IMR-90 (cell line): ENCODE data around the gene SERINC3. TPM values are rescaled to one million over a fixed set of nuclear protein-coding genes. Genes with fewer than 3 reads are reported as not detected.
A peak's percentile ranks its signal among the peaks of the same experiment; 100 is the strongest.

Experiments
- ATAC-seq: fragments of 200-7000 bp; cut with Tn5 transposase; 2 replicates; pipeline ENCODE4 v1.9.1; 2020; ENCODE audit warnings: low read depth, mild to moderate bottlenecking, moderate library complexity
- BruUV-seq: library from RNA; stranded (reverse); fragments of 400-500 nt; replicated peaks from 2 replicates; lab custom pipeline; 2021; lab: Mats Ljungman, UMichigan
- CTCF ChIA-PET: fragments of 300-600 bp; formaldehyde crosslinking; extraction: SDS; loops from one replicate; lab custom pipeline; 2021; ENCODE audit warnings: antibody characterized with exemption; lab: Yijun Ruan, JAX
- POLR2A ChIA-PET: fragments of 300-600 bp; sonication (Branson Sonifier 250); formaldehyde crosslinking; loops from one replicate; lab custom pipeline; 2022; ENCODE audit warnings: antibody characterized with exemption; ENCODE audit not compliant: unreplicated experiment; lab: Charles Lee
- DNase-seq: peaks from one replicate; pipeline ENCODE4 v3.0.0; 2013
- H2AFZ ChIP-seq: replicated peaks from 2 replicates; pipeline ENCODE3; 2013; ENCODE audit warnings: low read length, mild to moderate bottlenecking; ENCODE audit not compliant: poor library complexity
- H2AK5ac ChIP-seq: 2 replicates; pipeline ENCODE4 v1.6.1; 2013; ENCODE audit warnings: low read depth, low read length, inconsistent platforms
- H2AK9ac ChIP-seq: replicated peaks from 2 replicates; pipeline ENCODE3; 2013; ENCODE audit warnings: mild to moderate bottlenecking, low read depth, low read length, moderate library complexity; ENCODE audit not compliant: poor library complexity
- H2BK120ac ChIP-seq: 2 replicates; pipeline ENCODE4 v1.6.1; 2013; ENCODE audit warnings: low read depth, low read length, inconsistent platforms
- H2BK15ac ChIP-seq: 3 replicates; pipeline ENCODE4 v1.6.1; 2013; ENCODE audit warnings: low read depth, low read length, inconsistent platforms
- H2BK20ac ChIP-seq: 2 replicates; pipeline ENCODE4 v1.6.1; 2013; ENCODE audit warnings: low read depth, mild to moderate bottlenecking, inconsistent platforms, low read length, moderate library complexity
- H2BK5ac ChIP-seq: 2 replicates; pipeline ENCODE4 v1.6.1; 2013; ENCODE audit warnings: mild to moderate bottlenecking, low read depth, low read length, inconsistent platforms; ENCODE audit not compliant: poor library complexity, severe bottlenecking
- H3K14ac ChIP-seq: replicated peaks from 2 replicates; pipeline ENCODE4 v1.6.1; 2013; ENCODE audit warnings: low read depth, low read length, inconsistent platforms
- H3K18ac ChIP-seq: 2 replicates; pipeline ENCODE4 v1.6.1; 2013; ENCODE audit warnings: low read depth, low read length, control low read depth
- H3K23ac ChIP-seq: 2 replicates; pipeline ENCODE4 v1.6.1; 2013; ENCODE audit warnings: low read depth, low read length, inconsistent platforms
- H3K27ac ChIP-seq: 2 replicates; pipeline ENCODE4 v1.5.1; 2013; ENCODE audit warnings: mild to moderate bottlenecking, control low read depth, low read length; ENCODE audit not compliant: insufficient read depth
- H3K27me3 ChIP-seq: 2 replicates; pipeline ENCODE4 v1.6.1; 2013; ENCODE audit warnings: low read length; ENCODE audit not compliant: control insufficient read depth, insufficient read depth
- H3K36me3 ChIP-seq: 2 replicates; pipeline ENCODE4 v1.6.1; 2013; ENCODE audit warnings: low read length, mixed read lengths; ENCODE audit not compliant: control insufficient read depth, insufficient read depth
- H3K4ac ChIP-seq: 2 replicates; pipeline ENCODE4 v1.6.1; 2013; ENCODE audit warnings: low read depth, low read length, inconsistent platforms
- H3K4me1 ChIP-seq: 2 replicates; pipeline ENCODE4 v1.6.1; 2013; ENCODE audit warnings: low read length, mixed read lengths; ENCODE audit not compliant: control insufficient read depth, insufficient read depth
- H3K4me2 ChIP-seq: 2 replicates; pipeline ENCODE4 v1.6.1; 2013; ENCODE audit warnings: low read depth, mild to moderate bottlenecking, control low read depth, low read length, moderate library complexity
- H3K4me3 ChIP-seq: 2 replicates; pipeline ENCODE4 v1.5.1; 2013; ENCODE audit warnings: low read depth, mild to moderate bottlenecking, control low read depth, low read length, moderate library complexity; ENCODE audit not compliant: insufficient read depth
- H3K56ac ChIP-seq: 2 replicates; pipeline ENCODE4 v1.6.1; 2013; ENCODE audit warnings: low read length, inconsistent platforms; ENCODE audit not compliant: insufficient read depth; ENCODE audit errors: extremely low read depth
- H3K79me1 ChIP-seq, 2 experiments: 2 replicates each; pipeline ENCODE4 v1.6.1; 2013; ENCODE audit warnings: low read length in 2 of 2, inconsistent platforms in 1 of 2, low read depth in 1 of 2
- H3K9ac ChIP-seq: 2 replicates; pipeline ENCODE4 v1.6.1; 2013; ENCODE audit warnings: low read depth, low read length, control low read depth
- H3K9me1 ChIP-seq: 2 replicates; pipeline ENCODE4 v1.6.1; 2013; ENCODE audit warnings: low read length, inconsistent platforms; ENCODE audit not compliant: insufficient read depth
- H3K9me3 ChIP-seq: 2 replicates; pipeline ENCODE4 v1.6.1; 2013; ENCODE audit warnings: low read length; ENCODE audit not compliant: control insufficient read depth, insufficient read depth
- H4K20me1 ChIP-seq: 2 replicates; pipeline ENCODE4 v1.6.1; 2013; ENCODE audit warnings: low read length, inconsistent platforms; ENCODE audit not compliant: insufficient read depth
- H4K5ac ChIP-seq: 2 replicates; pipeline ENCODE4 v1.6.1; 2013; ENCODE audit warnings: mild to moderate bottlenecking, low read depth, low read length, control low read depth
- H4K8ac ChIP-seq, 2 experiments: 2 replicates each; pipeline ENCODE4 v1.6.1; 2013; ENCODE audit warnings: low read depth in 2 of 2, low read length in 2 of 2, control low read depth in 1 of 2, inconsistent platforms in 1 of 2
- H4K91ac ChIP-seq: 2 replicates; pipeline ENCODE4 v1.6.1; 2013; ENCODE audit warnings: low read depth, low read length, inconsistent platforms; ENCODE audit not compliant: insufficient read depth
- CEBPB ChIP-seq: IDR thresholded peaks from 2 replicates; pipeline ENCODE4 v1.6.1; 2012; ENCODE audit warnings: low read depth, low read length, improper control_type of control experiment
- CHD1 ChIP-seq: IDR thresholded peaks from 2 replicates; pipeline ENCODE4 v1.6.1; 2012; ENCODE audit warnings: low read depth, low read length, improper control_type of control experiment
- MAFK ChIP-seq: IDR thresholded peaks from 2 replicates; pipeline ENCODE4 v1.6.1; 2012; ENCODE audit warnings: low read depth, low read length, improper control_type of control experiment
- NFE2L2 ChIP-seq: fragments of 150-350 bp; IDR thresholded peaks from 2 replicates; pipeline ENCODE4 v1.6.1; 2016; ENCODE audit warnings: low read depth, mild to moderate bottlenecking, low read length
- POLR2A ChIP-seq: IDR thresholded peaks from 2 replicates; pipeline ENCODE4 v1.6.1; 2012; ENCODE audit warnings: mild to moderate bottlenecking, low read depth, low read length
- RAD21 ChIP-seq: IDR thresholded peaks from 2 replicates; pipeline ENCODE4 v1.6.1; 2012; ENCODE audit warnings: low read length, improper control_type of control experiment
- WGBS, 2 experiments: methylation state at CpG; one replicate each; pipeline versions ENCODE4 v1.1.5 to v1.1.7; 2013; ENCODE audit warnings: missing lambda C conversion rate in 2 of 2; ENCODE audit not compliant: insufficient read length in 1 of 2; ENCODE audit errors: extremely low coverage in 2 of 2; 5-methylcytosine and 5-hydroxymethylcytosine counted together
- dilution Hi-C: fragments of 300-500 bp; cut with HindIII; formaldehyde crosslinking; loops from one replicate; pipeline ENCODE4 v1.14.3; 2018; ENCODE audit warnings: low sequenced_read_pairs; ENCODE audit not compliant: unreplicated experiment
- in situ Hi-C: fragments of 300-500 bp; cut with MboI; formaldehyde crosslinking; loops from 3 replicates; pipeline ENCODE4 v1.14.3; 2019; ENCODE audit warnings: low sequenced_read_pairs, inconsistent platforms, mixed read lengths
- intact Hi-C: fragments of 100-400 bp; cut with micrococcal nuclease; formaldehyde crosslinking; loops from 2 replicates; pipeline ENCODE4 v1.10.0; 2022
- polyA plus RNA-seq, 3 experiments: library from polyadenylated mRNA; depleted of rRNA; stranded (reverse); fragments of >200 nt; gene quantifications; 2 replicates each; pipeline ENCODE4 v1.2.3, GENCODE V29; 2012; ENCODE audit warnings: low replicate concordance in 1 of 3
- total RNA-seq: library from RNA; depleted of rRNA; stranded (reverse); fragments of >200 nt; gene quantifications from 2 replicates; pipeline ENCODE4 v1.2.3, GENCODE V29; 2012
- TF ChIP-seq, protein P1 (sequence below): conservative IDR thresholded peaks from 2 replicates; pipeline ENCODE4 v1.5.1; 2012; ENCODE audit warnings: mild to moderate bottlenecking, low read depth, low read length, improper control_type of control experiment

Gene SERINC3
- total and polyA plus RNA-seq, 2 of the 4 experiments (the other 2 are of a cell fraction), result 101 to 132 TPM

DNA sequence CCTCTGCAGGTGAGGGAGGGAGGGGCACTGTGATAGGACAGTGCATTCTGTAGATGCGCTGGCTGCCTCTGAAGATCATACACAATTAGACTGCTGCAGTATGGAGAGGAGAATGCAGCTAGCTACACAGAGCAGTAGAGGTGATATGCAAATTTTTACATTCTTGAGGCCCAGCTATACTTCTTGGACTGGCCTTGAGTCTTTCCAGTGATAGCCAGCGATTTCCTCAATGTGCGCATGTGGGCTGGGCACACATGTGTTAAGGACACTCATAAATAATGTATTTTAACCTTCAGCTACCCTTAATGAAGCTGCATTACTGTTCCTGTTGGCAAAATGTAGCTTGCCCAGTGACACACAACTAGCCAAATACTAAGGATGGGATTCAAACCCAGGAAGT is 27.2 kb downstream of the SERINC3 start:
- Histone ChIP-seq H2AFZ (no peak overlapping the region), H3K56ac (no peak overlapping the region), H4K20me1 (peaks cover 12% of the 10 kb centered on the region; the same call in 1 of the 2 replicates), H2BK5ac (peak overlapping the region; percentile 98), H3K9ac (no peak overlapping the region), H4K91ac (peak overlapping the region; percentile 37), H4K5ac (peak overlapping the region; percentile 46; the same call in 1 of the 2 replicates), H3K27ac (peak overlapping the region; percentile 64), H3K23ac (peak overlapping the region; percentile 9; the same call in 1 of the 2 replicates), H3K36me3 (peaks cover 23% of the 10 kb centered on the region), H3K9me1 (peaks cover 18% of the 10 kb centered on the region), H2AK9ac (no peak overlapping the region), H3K4me3 (no peak overlapping the region), H3K79me1 (peaks cover 14 to 53% of the 10 kb centered on the region in 2 experiments), H2BK15ac (peak overlapping the region; percentile 35; the same call in 2 of the 3 replicates), H2BK20ac (peak overlapping the region; percentile 50), H3K27me3 (no peaks in the 10 kb centered on the region), H2BK120ac (peak overlapping the region; percentile 63), H3K4me2 (no peak overlapping the region), H3K14ac (peak overlapping the region; percentile 61), H4K8ac (peak overlapping the region; percentile 16 to 57; a peak in 3 of 4 replicates), H3K4ac (peak overlapping the region; percentile 76), H3K18ac (peak overlapping the region; percentile 48; the same call in 1 of the 2 replicates), H2AK5ac (peak overlapping the region; percentile 68), H3K9me3 (no peaks in the 10 kb centered on the region), H3K4me1 (peaks cover 31% of the 10 kb centered on the region)
- ATAC-seq (peak; percentile 3), DNase-seq (no peak)
- WGBS, 2 experiments, result no CpG with 5 or more reads among the region's 3 CpGs
- in situ Hi-C loops, result loop anchor here (25.0 kb wide), 1 partner anchor 1293 kb away; the partner anchor contains the start of genes DNTTIP1 and WFDC3
- dilution Hi-C loops, result no loop called here
- POLR2A ChIA-PET, result no interaction called here
- TF ChIP-seq CEBPB (no peak), POLR2A (no peak), RAD21 (no peak), CHD1 (no peak), MAFK (no peak), NFE2L2 (no peak)
- TF ChIP-seq, protein P1, sequence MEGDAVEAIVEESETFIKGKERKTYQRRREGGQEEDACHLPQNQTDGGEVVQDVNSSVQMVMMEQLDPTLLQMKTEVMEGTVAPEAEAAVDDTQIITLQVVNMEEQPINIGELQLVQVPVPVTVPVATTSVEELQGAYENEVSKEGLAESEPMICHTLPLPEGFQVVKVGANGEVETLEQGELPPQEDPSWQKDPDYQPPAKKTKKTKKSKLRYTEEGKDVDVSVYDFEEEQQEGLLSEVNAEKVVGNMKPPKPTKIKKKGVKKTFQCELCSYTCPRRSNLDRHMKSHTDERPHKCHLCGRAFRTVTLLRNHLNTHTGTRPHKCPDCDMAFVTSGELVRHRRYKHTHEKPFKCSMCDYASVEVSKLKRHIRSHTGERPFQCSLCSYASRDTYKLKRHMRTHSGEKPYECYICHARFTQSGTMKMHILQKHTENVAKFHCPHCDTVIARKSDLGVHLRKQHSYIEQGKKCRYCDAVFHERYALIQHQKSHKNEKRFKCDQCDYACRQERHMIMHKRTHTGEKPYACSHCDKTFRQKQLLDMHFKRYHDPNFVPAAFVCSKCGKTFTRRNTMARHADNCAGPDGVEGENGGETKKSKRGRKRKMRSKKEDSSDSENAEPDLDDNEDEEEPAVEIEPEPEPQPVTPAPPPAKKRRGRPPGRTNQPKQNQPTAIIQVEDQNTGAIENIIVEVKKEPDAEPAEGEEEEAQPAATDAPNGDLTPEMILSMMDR, result no peak
- intact Hi-C loops, result loop anchor here (5.0 kb wide), 1 partner anchor 118 kb away; no protein-coding TSS in a partner anchor
- no TSS peak for BruUV-seq
- CTCF ChIA-PET, result interaction anchor here (0.5 kb wide), 1 partner anchor 82 kb away, joined by 3 read pairs; no protein-coding TSS in a partner anchor
